B cell (primary cell): Measurements from ENCODE around the gene ZNF627.

ENCODE experiments used
- EZH2 ChIP-seq: IDR thresholded peaks from 2 replicates; pipeline ENCODE4 v1.6.1; 2012; ENCODE audit warnings: borderline replicate concordance, low read depth, mild to moderate bottlenecking, moderate library complexity, low read length; ENCODE audit not compliant: insufficient read depth, poor library complexity, severe bottlenecking
- TF ChIP-seq, protein P1 (sequence below): fragments of 200-600 bp; IDR thresholded peaks from one replicate; pipeline ENCODE4 v1.8.0; 2022; ENCODE audit warnings: antibody characterized with exemption, mild to moderate bottlenecking

DNA sequence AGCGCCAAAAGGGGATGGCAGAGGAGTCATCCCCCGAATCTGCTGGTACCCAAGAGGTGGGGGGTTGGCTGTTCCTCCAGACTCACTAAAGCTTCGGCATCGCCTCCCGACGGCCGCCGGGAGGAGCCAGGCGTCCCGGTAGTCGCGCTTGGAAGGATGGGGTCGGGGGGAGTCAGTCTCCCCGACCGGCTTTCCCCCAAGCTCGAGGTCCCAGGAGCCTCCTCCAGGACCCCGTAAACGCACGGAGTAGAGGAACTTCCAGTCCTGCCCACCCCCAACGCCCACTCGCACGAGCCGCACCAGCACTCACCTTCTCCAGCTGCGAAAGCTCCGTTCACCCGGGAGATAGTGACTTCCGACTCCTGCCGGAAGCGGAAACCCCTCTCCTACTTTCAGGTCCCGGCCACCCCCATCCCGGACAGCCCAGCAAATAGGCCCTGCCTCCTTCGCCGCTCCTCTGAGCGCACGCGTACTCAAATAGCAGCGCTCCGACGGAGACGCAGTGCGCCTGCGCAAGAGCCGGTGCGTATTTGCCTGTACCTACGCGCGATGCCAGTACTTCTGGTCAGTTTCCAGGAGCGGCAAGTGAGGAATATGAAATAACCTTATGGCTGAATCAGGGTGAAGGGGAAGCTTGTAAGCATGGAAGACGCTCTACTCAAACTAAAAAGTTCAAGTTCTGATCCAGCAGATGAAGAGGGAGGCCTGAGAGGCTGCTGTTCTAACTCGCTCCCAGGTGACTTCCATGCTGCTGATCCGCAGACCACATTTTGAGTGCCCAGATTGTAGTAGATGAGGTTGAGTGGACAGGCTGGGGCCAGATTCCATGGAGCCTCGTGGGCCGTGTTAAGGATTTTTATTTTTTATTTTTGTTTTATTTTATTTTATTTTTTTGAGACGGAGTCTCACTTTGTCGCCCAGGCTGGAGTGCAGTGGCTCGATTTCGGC lies 38.1 kb upstream of the ZNF627 start, which contains the start of gene ELOF1:
- TF ChIP-seq EZH2: no peak
- TF ChIP-seq, protein P1, sequence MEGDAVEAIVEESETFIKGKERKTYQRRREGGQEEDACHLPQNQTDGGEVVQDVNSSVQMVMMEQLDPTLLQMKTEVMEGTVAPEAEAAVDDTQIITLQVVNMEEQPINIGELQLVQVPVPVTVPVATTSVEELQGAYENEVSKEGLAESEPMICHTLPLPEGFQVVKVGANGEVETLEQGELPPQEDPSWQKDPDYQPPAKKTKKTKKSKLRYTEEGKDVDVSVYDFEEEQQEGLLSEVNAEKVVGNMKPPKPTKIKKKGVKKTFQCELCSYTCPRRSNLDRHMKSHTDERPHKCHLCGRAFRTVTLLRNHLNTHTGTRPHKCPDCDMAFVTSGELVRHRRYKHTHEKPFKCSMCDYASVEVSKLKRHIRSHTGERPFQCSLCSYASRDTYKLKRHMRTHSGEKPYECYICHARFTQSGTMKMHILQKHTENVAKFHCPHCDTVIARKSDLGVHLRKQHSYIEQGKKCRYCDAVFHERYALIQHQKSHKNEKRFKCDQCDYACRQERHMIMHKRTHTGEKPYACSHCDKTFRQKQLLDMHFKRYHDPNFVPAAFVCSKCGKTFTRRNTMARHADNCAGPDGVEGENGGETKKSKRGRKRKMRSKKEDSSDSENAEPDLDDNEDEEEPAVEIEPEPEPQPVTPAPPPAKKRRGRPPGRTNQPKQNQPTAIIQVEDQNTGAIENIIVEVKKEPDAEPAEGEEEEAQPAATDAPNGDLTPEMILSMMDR: no peak
